CD4-positive, alpha-beta T cell (primary cell): ENCODE measurements around the gene MSI2. TPM values are rescaled to one million over a fixed set of nuclear protein-coding genes. Genes with fewer than 3 reads are reported as not detected.

Source experiments
- ATAC-seq: fragments of 200-7000 bp; cut with Tn5 transposase; one replicate; pipeline ENCODE4 v1.10.0; 2022; ENCODE audit warnings: mild to moderate bottlenecking; ENCODE audit not compliant: poor library complexity
- CTCF ChIA-PET: fragments of 350-600 bp; sonication (Branson Sonifier 250); formaldehyde crosslinking; loops from one replicate; lab custom pipeline; 2021; ENCODE audit warnings: antibody characterized with exemption, inconsistent platforms; lab: Charles Lee
- POLR2A ChIA-PET: fragments of 350-600 bp; sonication (Branson Sonifier 250); formaldehyde crosslinking; loops from one replicate; lab custom pipeline; 2021; ENCODE audit warnings: antibody characterized with exemption, inconsistent platforms; lab: Charles Lee
- DNase-seq, 14 experiments: peaks; one replicate each; pipeline ENCODE4 v3.0.0-alpha.2; 2013 to 2020; ENCODE audit warnings: mixed read lengths in 2 of 14
- H3K27ac ChIP-seq, 2 donors: one replicate each; pipeline versions ENCODE4 v1.5.1 to v1.7.0; 2013; ENCODE audit warnings: low read length in 2 of 2, low read depth in 1 of 2, mild to moderate bottlenecking in 1 of 2
- H3K27me3 ChIP-seq, 2 experiments: 1 replicate in 1 of 2; 2 replicates in 1 of 2; pipeline versions ENCODE4 v1.6.1 to v1.7.0; 2013; ENCODE audit warnings: low read length in 2 of 2, control low read depth in 1 of 2, mild to moderate bottlenecking in 1 of 2, moderate library complexity in 1 of 2; ENCODE audit not compliant: insufficient read depth in 2 of 2, control insufficient read depth in 1 of 2
- H3K36me3 ChIP-seq: one replicate; pipeline ENCODE4 v1.6.1; 2013; ENCODE audit warnings: low read length, control low read depth; ENCODE audit not compliant: insufficient read depth
- H3K4me1 ChIP-seq: one replicate; pipeline ENCODE4 v1.6.1; 2013; ENCODE audit warnings: low read length, control low read depth; ENCODE audit not compliant: insufficient read depth
- H3K4me3 ChIP-seq: one replicate; pipeline ENCODE4 v1.5.1; 2013; ENCODE audit warnings: mild to moderate bottlenecking, low read length, moderate library complexity
- H3K9me3 ChIP-seq, 2 experiments: 1 replicate in 1 of 2; 2 replicates in 1 of 2; pipeline versions ENCODE4 v1.6.1 to v1.7.0; 2013; ENCODE audit warnings: low read length in 2 of 2, mild to moderate bottlenecking in 2 of 2, control low read depth in 1 of 2, moderate library complexity in 1 of 2; ENCODE audit not compliant: control insufficient read depth in 1 of 2, insufficient read depth in 1 of 2
- H3K27ac Mint-ChIP-seq: one replicate; pipeline ENCODE4 v1.8.0; 2020; ENCODE audit warnings: mixed read lengths
- H3K27me3 Mint-ChIP-seq: one replicate; pipeline ENCODE4 v1.8.0; 2021; ENCODE audit warnings: mixed read lengths
- H3K36me3 Mint-ChIP-seq: one replicate; pipeline ENCODE4 v1.8.0; 2021; ENCODE audit warnings: low read depth, mixed read lengths
- H3K4me1 Mint-ChIP-seq: one replicate; pipeline ENCODE4 v1.8.0; 2021; ENCODE audit warnings: low read depth, mixed read lengths
- H3K4me3 Mint-ChIP-seq: one replicate; pipeline ENCODE4 v1.8.0; 2020; ENCODE audit warnings: mild to moderate bottlenecking, mixed read lengths
- H3K9me3 Mint-ChIP-seq: one replicate; pipeline ENCODE4 v1.8.0; 2020; ENCODE audit warnings: mixed read lengths
- intact Hi-C, 2 experiments: fragments of 100-400 bp; cut with DNase I in 1 of 2; cut with micrococcal nuclease in 1 of 2; formaldehyde crosslinking; loops; one replicate each; pipeline versions ENCODE4 v1.15.1 to v1.9.0; 2023 to 2025; cut with DNase I, micrococcal nuclease
- total RNA-seq, 174 experiments: library from RNA in 2 of 174; stranded (reverse) in 2 of 174; gene quantifications; one replicate each; pipeline ENCODE4 v1.2.3 and lab custom pipeline; 2021 to 2026
- TF ChIP-seq, protein P1 (sequence below): fragments of 200-600 bp; IDR thresholded peaks from one replicate; pipeline ENCODE4 v1.8.0; 2022; ENCODE audit warnings: antibody characterized with exemption, mild to moderate bottlenecking

MSI2 gene
- total RNA-seq, 2 experiments from 2014 or later: 129 to 132 TPM

DNA sequence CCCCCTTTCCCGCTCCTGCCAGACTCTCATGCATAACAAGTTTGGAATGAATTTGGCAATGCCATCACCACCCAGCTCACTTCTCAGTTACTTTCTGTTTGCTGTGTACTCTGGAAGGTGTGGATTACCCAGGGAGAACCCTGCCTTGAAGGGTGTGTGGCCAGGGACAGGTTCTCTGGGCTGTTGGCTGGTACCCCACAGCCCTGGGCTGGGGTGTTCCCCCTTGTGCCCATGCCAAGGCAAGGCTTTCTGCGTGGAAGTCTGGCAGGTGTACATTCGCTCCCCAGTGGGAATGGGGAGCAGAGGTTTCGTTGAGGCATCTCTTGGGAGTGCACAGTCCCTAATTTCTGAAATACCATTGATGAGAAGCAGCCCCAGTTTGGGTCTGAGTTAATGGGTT is 301.1 kb downstream of the MSI2 start:
- H3K36me3 Mint-ChIP-seq: peaks cover 4% of the 10 kb centered on the region
- TF ChIP-seq, protein P1, sequence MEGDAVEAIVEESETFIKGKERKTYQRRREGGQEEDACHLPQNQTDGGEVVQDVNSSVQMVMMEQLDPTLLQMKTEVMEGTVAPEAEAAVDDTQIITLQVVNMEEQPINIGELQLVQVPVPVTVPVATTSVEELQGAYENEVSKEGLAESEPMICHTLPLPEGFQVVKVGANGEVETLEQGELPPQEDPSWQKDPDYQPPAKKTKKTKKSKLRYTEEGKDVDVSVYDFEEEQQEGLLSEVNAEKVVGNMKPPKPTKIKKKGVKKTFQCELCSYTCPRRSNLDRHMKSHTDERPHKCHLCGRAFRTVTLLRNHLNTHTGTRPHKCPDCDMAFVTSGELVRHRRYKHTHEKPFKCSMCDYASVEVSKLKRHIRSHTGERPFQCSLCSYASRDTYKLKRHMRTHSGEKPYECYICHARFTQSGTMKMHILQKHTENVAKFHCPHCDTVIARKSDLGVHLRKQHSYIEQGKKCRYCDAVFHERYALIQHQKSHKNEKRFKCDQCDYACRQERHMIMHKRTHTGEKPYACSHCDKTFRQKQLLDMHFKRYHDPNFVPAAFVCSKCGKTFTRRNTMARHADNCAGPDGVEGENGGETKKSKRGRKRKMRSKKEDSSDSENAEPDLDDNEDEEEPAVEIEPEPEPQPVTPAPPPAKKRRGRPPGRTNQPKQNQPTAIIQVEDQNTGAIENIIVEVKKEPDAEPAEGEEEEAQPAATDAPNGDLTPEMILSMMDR: no peak
- peaks cover 21% of the 10 kb centered on the region for H3K4me1 Mint-ChIP-seq
- ATAC-seq (no peak), DNase-seq (no peak)
- H3K27ac Mint-ChIP-seq: no peak overlapping the region
- H3K27me3 ChIP-seq: no peaks in the 10 kb centered on the region
- no peaks in the 10 kb centered on the region for H3K27me3 Mint-ChIP-seq
- no peaks in the 10 kb centered on the region for H3K9me3 ChIP-seq
- H3K4me3 ChIP-seq: no peak overlapping the region
- ChIA-PET CTCF (no interaction called here), POLR2A (no interaction called here)
- no peak overlapping the region for H3K27ac ChIP-seq
- H3K4me1 ChIP-seq: peaks cover under 1% of the 10 kb centered on the region
- H3K36me3 ChIP-seq: no peaks in the 10 kb centered on the region
- no peak overlapping the region for H3K4me3 Mint-ChIP-seq
- H3K9me3 Mint-ChIP-seq: no peaks in the 10 kb centered on the region
- intact Hi-C loops: loop anchor here in 1 of 2 experiments (5.0 kb wide), 1 partner anchor 1255 kb away; no protein-coding TSS in a partner anchor

- no peaks in the 10 kb centered on the region for H3K27me3 ChIP-seq
- no peaks in the 10 kb centered on the region for H3K27me3 Mint-ChIP-seq
- H3K4me3 ChIP-seq: no peak overlapping the region
- TF ChIP-seq, protein P1: no peak
- ChIA-PET POLR2A (no interaction called here), CTCF (no interaction called here)
- peaks cover 4% of the 10 kb centered on the region for H3K36me3 Mint-ChIP-seq
- no peaks in the 10 kb centered on the region for H3K9me3 ChIP-seq
- H3K4me3 Mint-ChIP-seq: no peak overlapping the region
- H3K27ac ChIP-seq: no peak overlapping the region
- ATAC-seq (no peak), DNase-seq (no peak)
- no peaks in the 10 kb centered on the region for H3K4me1 ChIP-seq
- peaks cover 14% of the 10 kb centered on the region for H3K4me1 Mint-ChIP-seq
- no peaks in the 10 kb centered on the region for H3K9me3 Mint-ChIP-seq
- intact Hi-C loops: loop anchor here in 1 of 2 experiments (5.0 kb wide), 1 partner anchor 1256 kb away; no protein-coding TSS in a partner anchor
- H3K36me3 ChIP-seq: no peaks in the 10 kb centered on the region
- H3K27ac Mint-ChIP-seq: no peak overlapping the region
Observed at GRCh38 chr17:57557834-57558681, 301.7 kb downstream of the MSI2 start.

DNA sequence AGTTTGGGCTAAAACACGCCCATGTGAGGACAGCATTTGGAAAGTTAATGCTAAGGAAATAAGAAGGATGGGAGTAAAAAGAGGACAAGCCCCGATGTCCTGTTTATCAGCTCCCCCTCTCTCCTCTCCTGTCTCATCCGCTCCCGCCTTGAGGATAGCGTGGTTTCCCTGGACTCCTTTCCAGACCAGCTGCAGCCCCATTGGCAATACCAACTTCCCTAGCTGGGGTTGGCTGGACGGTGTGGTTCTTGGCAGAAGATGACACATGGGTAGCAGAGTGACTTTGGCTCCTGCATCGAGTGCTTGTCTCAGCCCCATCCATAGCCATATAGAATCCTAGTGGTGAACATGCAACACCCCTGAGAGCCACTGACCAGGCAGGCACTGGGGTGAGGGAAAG is 302.9 kb downstream of the MSI2 start:
- POLR2A ChIA-PET: no interaction called here
- Mint-ChIP-seq H3K27me3 (no peaks in the 10 kb centered on the region), H3K9me3 (no peaks in the 10 kb centered on the region), H3K36me3 (peaks cover 4% of the 10 kb centered on the region), H3K27ac (no peak overlapping the region), H3K4me1 (peaks cover 4% of the 10 kb centered on the region), H3K4me3 (no peak overlapping the region)
- peaks cover 2% of the 10 kb centered on the region for H3K36me3 ChIP-seq
- H3K4me3 ChIP-seq: no peak overlapping the region
- intact Hi-C loops: loop anchor here in 1 of 2 experiments (5.0 kb wide), 1 partner anchor 1257 kb away; no protein-coding TSS in a partner anchor
- no peaks in the 10 kb centered on the region for H3K9me3 ChIP-seq
- no peaks in the 10 kb centered on the region for H3K4me1 ChIP-seq
- no peak for DNase-seq
- CTCF ChIA-PET: no interaction called here
- no peaks in the 10 kb centered on the region for H3K27me3 ChIP-seq
- H3K27ac ChIP-seq: no peak overlapping the region
- ATAC-seq: no peak
- TF ChIP-seq, protein P1: no peak
